Stimulated activated CD4-positive, alpha-beta T cell treated with anti-CD3 and anti-CD28 coated beads, Interleukin-2, amount 100 ng/mL, for 24 hours (primary cell): ENCODE results near the gene SMPD3.
"Not testable (repeated sequence)": the region's sequence is repeated elsewhere in the genome, so short reads cannot be mapped to it uniquely, and the experiment has no call there.

Source experiments
- DNase-seq, 2 donors: peaks; one replicate each; pipeline ENCODE4 v3.0.0-alpha.2; 2020

SMPD3 gene

GRCh38 chr16:68448360-68448970 is at the start of gene SMPD3:
SMPD3 (minus strand) TSS chr16:68448508; CDS start chr16:68372181, 76,327 bp downstream.
- DNase-seq, result peak; percentile 98 to 99

- DNase-seq, result no peak
These were observed 48.4 kb upstream of the SMPD3 start for GRCh38 chr16:68496689-68497088.

- not testable (repeated sequence) for DNase-seq
These were observed 46.0 kb upstream of the SMPD3 start for GRCh38 chr16:68494261-68494660.

GRCh38 chr16:68493412-68494070 is 45.2 kb upstream of the SMPD3 start:
- DNase-seq, result no peak

DNA sequence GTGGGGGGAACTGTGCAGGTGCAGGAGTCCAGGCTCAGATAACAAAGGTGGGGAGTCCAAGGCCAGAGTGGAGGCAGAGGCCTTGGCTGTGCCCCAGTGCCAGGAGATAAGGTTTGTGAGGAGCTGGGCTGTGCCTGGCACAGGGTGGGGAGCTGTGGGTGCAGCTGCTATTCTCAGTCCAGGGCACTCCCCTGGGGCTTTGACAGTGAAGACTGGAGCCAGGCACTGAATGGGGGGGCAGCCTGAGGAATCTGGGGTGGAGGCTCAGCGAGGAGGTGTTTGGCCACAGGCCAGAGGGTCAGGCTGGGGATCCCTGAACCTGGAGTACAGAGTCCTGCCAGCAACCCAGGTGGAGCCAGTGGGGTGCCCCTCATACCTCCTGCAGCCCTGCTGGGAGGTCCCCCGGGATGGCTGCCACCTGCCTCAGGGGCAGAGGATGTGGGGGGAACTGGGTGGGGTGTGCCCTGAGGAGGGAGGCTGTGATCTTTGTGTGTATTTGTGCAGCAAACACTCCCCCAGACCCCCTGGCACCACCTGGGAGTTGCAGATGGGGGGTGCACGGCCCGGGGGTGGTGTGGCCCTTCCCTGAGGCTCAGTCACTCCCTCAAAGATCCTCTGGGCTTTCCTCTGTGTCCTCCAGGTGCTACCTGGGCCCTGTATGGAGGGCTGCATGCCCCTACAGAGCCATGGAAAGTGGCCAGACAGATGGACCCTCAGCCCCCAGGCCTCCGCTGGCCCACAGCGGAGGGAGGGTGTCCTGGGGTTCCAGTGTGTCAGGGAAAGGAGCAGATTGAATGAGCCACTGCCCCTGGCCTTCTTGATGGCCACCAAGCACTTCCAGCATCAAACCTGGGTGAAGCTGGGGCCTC is 44.5 kb upstream of the SMPD3 start:
- DNase-seq, result no peak

GRCh38 chr16:68492151-68492542 is 43.8 kb upstream of the SMPD3 start:
- no peak for DNase-seq

DNA sequence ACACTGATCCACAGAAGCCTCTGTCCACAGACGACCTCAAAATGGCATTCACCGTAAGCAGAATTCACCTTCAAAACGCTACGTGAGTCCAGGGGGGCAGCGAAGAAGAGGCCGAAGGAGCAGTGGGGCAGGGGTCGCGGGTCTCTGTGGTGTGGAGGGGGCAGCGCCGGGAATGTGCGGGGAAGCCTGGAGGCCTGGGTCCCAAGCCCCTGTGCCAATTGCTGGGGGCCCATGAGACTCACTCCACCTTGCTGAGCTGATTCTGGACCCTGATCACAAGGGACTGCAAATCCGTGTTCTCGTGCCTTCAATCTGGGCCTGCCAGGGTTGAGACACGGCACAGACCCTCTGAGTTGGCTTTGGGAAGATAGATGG is 43.3 kb upstream of the SMPD3 start:
- DNase-seq, result no peak

- DNase-seq, result no peak
These were observed 42.7 kb upstream of the SMPD3 start for GRCh38 chr16:68490829-68491575.

DNA sequence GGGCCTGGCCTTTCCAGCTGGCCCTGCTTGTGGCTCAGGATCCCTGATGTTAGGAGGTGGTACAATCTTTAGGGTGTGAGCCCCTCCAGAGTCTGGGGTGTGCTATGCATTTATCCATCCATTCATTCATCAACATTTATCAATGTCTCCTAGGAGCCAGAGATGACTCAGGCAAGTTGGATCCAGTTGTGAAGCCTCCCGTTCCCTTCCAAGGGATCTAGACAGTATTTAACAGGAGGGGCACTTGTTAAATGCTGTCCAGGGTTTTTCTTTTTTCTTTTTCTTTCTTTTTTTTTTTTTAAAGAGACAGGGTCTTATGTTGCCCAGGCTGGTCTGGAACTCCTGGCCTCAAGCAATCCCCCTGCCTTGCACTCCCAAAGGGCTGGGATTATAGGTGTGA is 42.0 kb upstream of the SMPD3 start:
- DNase-seq, result no peak

DNA sequence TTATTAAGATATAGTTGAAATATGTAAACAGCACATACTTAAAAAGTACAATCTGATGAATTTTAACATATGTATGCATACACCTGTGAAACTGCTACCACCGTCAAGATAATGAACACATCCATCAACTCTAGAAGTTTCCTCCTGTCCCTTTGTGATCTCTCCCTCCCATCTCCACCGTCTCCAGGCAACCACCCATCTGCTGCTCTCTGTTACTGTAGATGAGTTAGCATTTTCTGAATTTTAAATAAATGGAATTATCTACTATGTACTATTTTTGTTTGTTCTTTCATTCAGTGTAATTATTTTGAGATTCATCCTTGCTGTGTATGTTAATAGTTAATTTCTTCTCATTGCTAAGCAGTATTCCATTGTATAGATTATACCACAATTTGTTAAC is 40.2 kb upstream of the SMPD3 start:
- DNase-seq, result no peak

DNA sequence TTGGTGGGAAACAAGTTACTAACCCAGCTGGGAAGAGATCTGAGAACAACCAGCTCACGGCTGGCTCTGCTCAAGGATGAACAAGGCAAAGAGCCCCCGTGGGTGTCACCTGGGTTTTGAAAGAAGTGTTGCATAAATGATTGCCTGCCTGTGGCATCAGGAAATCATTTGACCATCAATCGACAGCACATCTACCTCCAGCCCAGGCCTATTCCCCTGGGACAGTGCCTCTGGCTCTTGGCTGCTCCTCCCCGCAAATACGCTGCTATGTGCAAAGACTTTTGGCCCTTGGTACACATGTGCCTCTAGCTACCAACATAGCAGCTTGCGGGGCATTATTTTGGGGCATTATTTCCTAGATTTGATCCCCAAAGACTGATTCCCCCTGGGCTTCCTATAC is 39.4 kb upstream of the SMPD3 start:
- no peak for DNase-seq

DNA sequence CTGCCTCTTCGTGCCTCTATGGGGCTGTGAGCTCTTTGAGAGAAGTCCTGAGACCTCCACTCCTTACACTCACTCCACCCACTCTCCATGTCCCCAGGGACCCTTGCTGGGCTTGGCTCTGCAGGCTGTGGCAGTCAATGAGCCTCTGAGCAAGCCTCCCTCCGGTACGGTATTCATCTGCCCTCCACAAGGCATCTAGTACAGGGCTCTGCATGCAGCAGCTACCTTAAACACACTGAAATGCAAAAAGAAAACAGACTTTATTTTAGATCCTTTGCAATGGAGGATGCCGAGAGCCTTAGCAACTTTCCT is 38.9 kb upstream of the SMPD3 start:
- no peak for DNase-seq

GRCh38 chr16:68486502-68487202 is 38.3 kb upstream of the SMPD3 start:
- no peak for DNase-seq

DNA sequence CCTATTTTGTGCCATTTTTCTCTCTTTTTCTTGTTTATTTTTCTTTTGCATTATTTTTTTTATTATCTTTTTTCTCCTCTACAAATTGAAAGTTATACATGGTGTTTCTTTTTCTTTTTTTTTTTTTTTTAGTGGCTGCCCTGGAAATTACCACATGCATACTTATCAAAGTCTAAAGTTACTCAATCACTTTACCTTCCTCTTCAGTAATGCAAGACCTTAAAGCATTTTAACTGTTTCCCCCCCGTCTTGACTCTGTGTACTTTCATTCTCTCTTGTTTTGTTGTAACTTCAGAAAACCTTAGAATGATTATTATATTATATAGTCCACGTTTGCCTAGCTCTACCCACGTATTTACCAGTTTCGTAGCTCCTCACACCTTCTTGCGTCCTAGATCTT is 33.3 kb upstream of the SMPD3 start:
- DNase-seq, result no peak

GRCh38 chr16:68480084-68480995 is 32.0 kb upstream of the SMPD3 start:
- no peak for DNase-seq

DNA sequence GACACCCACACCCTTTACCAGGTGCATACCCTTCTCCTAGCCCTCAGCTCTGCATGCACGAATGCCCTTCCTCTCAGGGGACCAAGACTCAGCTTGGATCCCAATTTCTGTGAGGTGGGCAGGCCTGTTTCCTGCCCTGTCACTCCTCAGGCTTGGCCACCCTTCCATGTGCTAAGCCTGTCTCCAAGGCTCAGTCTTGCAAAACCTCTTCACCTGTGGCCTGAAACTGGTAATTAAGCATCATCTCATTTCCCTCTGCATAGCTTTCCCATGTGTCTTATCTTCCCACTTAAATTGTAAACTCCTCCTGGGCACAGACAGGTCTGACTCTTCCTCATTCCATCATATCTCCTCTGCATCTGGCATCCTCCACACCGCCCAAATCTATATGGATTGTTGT is 31.0 kb upstream of the SMPD3 start:
- DNase-seq, result no peak

DNA sequence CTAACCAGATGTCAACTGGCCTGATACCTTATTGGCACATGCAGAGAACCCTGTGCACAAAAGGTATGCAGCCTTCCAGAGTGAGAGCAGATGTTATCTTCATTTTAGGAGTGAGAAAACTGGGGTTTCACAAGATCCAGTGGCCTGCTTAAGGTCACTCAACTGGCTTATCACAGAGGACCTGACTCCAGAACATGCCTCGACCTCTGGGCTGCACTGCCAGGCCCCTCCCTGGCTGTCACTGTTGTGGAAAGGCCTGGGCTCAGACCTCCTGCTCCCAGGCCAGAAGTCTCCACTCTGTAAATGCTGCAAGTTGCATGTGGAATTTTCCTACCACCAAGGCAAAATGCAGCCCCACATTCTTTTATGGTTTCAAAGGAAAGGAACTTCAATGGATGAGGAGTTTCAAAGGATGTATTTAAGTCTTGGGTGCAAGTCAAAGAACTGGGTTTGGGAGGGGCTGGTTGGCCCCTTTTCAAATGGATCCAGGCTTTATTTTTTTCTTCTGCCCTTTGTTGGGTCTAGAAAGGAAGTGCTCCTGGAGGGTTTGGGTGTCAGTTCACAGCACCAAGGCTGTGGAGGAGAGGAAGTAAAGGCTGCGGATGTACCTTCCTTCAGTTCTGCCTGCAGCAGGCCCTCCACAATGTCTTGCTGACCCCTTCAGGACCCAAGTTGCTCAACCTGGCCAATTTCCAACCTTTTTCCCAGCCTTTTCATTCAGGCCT is 30.4 kb upstream of the SMPD3 start:
- no peak for DNase-seq

- DNase-seq, result no peak
These were observed 26.8 kb upstream of the SMPD3 start for GRCh38 chr16:68475071-68475470.

DNA sequence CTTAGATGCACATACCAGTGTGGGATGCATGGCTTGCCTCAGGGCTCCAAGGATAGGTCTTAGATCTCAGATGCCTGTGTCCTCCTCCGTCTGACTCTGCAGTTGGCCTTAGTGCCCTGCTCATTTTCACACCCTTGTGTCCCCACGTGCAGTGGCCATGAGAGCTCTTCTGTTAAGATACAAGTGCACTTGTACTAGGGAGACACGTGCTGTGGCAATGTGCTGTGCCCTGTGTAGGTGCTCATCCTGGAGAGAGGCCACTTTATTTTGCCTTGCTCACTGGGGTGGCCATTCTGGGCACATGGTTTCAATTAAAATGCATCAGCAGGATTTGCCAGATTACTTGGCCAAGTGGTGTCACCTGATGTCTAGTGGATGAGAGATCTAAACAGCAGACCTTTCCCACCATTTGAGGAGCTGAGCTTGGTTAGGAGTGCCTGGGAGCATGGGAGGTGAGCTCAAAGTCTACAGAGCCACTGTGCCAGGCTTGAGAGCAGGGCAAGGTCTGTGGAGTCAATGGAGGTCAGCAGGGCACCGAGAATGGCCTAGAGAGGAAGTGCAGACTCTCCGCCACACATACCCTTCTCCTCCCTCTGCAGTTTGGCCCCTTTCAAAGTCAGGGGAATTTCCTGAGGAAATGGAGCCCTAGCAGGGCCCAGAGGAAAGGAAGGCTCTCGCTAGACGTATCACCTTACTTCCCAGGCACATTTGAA is 25.2 kb upstream of the SMPD3 start:
- no peak for DNase-seq

DNA sequence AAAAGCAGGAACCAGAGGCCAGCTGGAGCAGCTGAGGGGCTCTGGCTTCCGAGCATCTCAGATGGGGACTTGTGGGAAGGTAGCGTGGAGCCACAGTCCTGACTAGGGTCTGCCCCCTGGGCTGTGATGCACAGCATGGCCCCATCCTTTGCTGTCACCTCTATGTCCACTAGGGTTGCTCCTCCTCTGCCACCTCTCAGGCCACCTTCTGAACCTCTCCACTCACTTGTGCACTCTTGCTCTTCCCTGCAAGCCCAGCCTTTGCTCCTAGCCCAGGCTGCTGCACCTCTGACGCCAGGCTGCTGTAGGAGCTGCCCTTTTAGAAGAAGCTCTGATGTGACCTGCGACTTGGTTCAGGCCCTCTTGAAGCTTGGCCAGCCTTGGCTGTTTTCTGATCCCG is 24.3 kb upstream of the SMPD3 start:
- DNase-seq, result no peak
